DOHH2 (cell line): Measurements from ENCODE around the gene SAMD4A.

Source experiments
- CTCF ChIP-seq: fragments of 200-600 bp; sonication (generic); IDR thresholded peaks from one replicate; pipeline ENCODE4 v1.5.1; 2014; ENCODE audit warnings: antibody characterized with exemption, mild to moderate bottlenecking, low read depth, low read length; ENCODE audit not compliant: poor library complexity, severe bottlenecking
- EZH2phosphoT487 ChIP-seq: fragments of 200-600 bp; sonication (generic); IDR thresholded peaks from 2 replicates; pipeline ENCODE4 v1.6.1; 2017; ENCODE audit warnings: borderline replicate concordance, mild to moderate bottlenecking, antibody characterized with exemption, low read length, moderate library complexity, mixed read lengths

- TF ChIP-seq CTCF (peak; percentile 38), EZH2phosphoT487 (no peak)
Measured at GRCh38 chr14:54722791-54723432, 156.0 kb downstream of the SAMD4A start.
